SK-N-MC (cell line): ENCODE data around the gene ELOVL6.

Source experiments
- DNase-seq: peaks from one replicate; pipeline ENCODE4 v3.0.0-alpha.2; 2011; ENCODE audit warnings: low read depth, low spot score
- H3K27ac ChIP-seq: fragments of 200-600 bp; sonication (generic); 2 replicates; pipeline ENCODE4 v1.5.1; 2016; ENCODE audit warnings: mixed run types
- H3K36me3 ChIP-seq: fragments of 200-600 bp; sonication (generic); 2 replicates; pipeline ENCODE4 v1.6.1; 2017; ENCODE audit warnings: antibody characterized with exemption, low read length, mixed read lengths; ENCODE audit not compliant: insufficient read depth
- H3K4me3 ChIP-seq: fragments of 200-600 bp; sonication (generic); 2 replicates; pipeline ENCODE4 v1.5.1; 2016
- H3K9ac ChIP-seq: fragments of 200-600 bp; sonication (generic); 2 replicates; pipeline ENCODE4 v1.8.0; 2017; ENCODE audit warnings: mixed run types, mixed read lengths; ENCODE audit not compliant: insufficient read length
- H3K9me3 ChIP-seq: fragments of 200-600 bp; sonication (generic); 2 replicates; pipeline ENCODE4 v1.6.1; 2017; ENCODE audit warnings: low read depth, mild to moderate bottlenecking, antibody characterized with exemption, low read length, moderate library complexity, mixed read lengths
- EZH2 ChIP-seq: fragments of 200-600 bp; sonication (generic); IDR thresholded peaks from one replicate; pipeline ENCODE4 v1.6.1; 2017; ENCODE audit warnings: antibody characterized with exemption
- FOXP2 ChIP-seq: optimal IDR thresholded peaks from 2 replicates; pipeline ENCODE3; 2011; ENCODE audit warnings: mild to moderate bottlenecking, moderate library complexity; ENCODE audit not compliant: insufficient read depth; ENCODE audit errors: extremely low read length, control extremely low read depth
- POLR2AphosphoS5 ChIP-seq: IDR thresholded peaks from 2 replicates; pipeline ENCODE4 v1.6.1; 2012; ENCODE audit warnings: mild to moderate bottlenecking, low read depth, low read length, borderline replicate concordance

Gene ELOVL6

DNA sequence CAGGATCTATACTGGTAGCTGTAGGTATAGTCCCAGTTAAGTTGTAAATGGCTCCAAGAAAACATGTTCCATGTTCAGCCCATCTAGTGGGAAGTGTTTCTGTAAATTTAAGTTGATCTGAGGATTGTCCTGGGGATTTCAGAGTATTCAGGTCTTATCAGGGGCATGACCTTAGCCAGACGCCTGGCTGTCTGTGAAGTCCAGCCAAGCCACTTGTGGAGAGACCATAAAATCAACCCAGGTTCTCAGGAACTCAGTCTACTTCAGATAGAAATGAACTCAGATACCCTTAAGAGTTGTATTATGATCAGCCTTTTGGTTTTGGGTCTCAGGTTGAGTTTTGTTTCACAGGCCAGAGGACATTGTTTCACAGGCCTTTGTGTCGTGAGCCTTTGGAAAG is 189.9 kb downstream of the ELOVL6 start:
- Histone ChIP-seq H3K9me3 (no peaks in the 10 kb centered on the region), H3K27ac (no peak overlapping the region), H3K9ac (no peak overlapping the region), H3K4me3 (no peak overlapping the region), H3K36me3 (peaks cover 13% of the 10 kb centered on the region)
- TF ChIP-seq POLR2AphosphoS5 (no peak), FOXP2 (no peak), EZH2 (no peak)
- no peak for DNase-seq

DNA sequence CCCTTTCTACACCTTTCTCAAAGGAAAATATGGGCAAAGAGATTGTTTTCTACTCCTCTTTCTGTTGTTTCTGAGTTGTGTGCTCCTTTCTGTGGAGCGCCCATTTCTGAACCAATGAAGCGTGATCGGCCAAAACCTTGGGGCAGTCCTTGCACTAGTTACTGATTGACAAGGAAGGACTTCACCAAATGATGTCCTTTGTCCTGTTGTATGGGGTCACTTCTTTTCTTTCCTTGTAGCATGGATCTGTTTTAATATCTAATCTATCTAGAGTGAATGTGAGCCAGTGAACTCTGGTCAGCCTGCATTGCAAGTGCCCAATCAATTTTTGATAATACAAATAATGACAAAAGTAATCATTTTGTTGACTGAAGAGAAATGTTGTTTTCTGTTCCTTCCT is 191.2 kb downstream of the ELOVL6 start:
- Histone ChIP-seq H3K4me3 (no peak overlapping the region), H3K36me3 (peaks cover 13% of the 10 kb centered on the region), H3K9ac (no peak overlapping the region), H3K27ac (no peak overlapping the region), H3K9me3 (no peaks in the 10 kb centered on the region)
- no peak for DNase-seq
- TF ChIP-seq FOXP2, result no peak
- TF ChIP-seq POLR2AphosphoS5, result no peak
- no peak for TF ChIP-seq EZH2

GRCh38 chr4:110005461-110006056 is 192.9 kb downstream of the ELOVL6 start:
- peak; percentile 88 for DNase-seq
- Histone ChIP-seq H3K4me3 (no peak overlapping the region), H3K9ac (no peak overlapping the region), H3K27ac (no peak overlapping the region), H3K36me3 (0 out of 2 replicates have a peak, but pooled peaks cover 5% of the 10 kb centered on the region), H3K9me3 (no peaks in the 10 kb centered on the region)
- TF ChIP-seq FOXP2, result no peak
- no peak for TF ChIP-seq POLR2AphosphoS5
- no peak for TF ChIP-seq EZH2

DNA sequence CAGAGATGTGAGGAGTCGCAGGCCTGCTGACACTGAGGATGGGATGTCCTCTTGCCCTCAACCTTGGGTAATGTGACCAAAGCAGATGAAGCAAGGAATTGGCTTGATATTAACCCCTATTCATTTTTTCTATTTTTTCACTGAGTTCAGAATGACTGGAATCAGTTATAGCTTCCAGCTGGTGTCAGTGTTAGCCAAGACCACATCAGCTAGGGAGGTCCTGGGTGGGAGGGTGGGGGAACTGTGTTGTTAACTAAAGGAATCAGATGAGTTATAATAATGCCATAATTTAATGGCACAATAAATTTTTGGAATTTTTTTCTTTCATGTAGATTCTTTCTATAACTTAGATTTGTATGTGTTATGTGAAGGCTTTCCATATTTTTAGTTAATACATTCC is 193.9 kb downstream of the ELOVL6 start:
- Histone ChIP-seq H3K27ac (peak overlapping the region; percentile 67), H3K9me3 (no peaks in the 10 kb centered on the region), H3K36me3 (0 out of 2 replicates have a peak, but pooled peaks cover 5% of the 10 kb centered on the region)

GRCh38 chr4:110003401-110004187 is 194.8 kb downstream of the ELOVL6 start:
- H3K9ac ChIP-seq, result no peak overlapping the region
- H3K27ac ChIP-seq, result no peak overlapping the region
- H3K9me3 ChIP-seq, result no peaks in the 10 kb centered on the region
- no peak overlapping the region for H3K4me3 ChIP-seq
- TF ChIP-seq POLR2AphosphoS5, result no peak
- TF ChIP-seq EZH2, result no peak
- no peak for TF ChIP-seq FOXP2
- 0 out of 2 replicates have a peak, but pooled peaks cover 5% of the 10 kb centered on the region for H3K36me3 ChIP-seq
- DNase-seq, result no peak

More for the DNA sequence above, 193.9 kb downstream of the ELOVL6 start:
- Histone ChIP-seq H3K4me3 (no peak overlapping the region), H3K9ac (no peak overlapping the region)
- TF ChIP-seq FOXP2, result no peak
- TF ChIP-seq EZH2, result no peak
- TF ChIP-seq POLR2AphosphoS5, result no peak
- DNase-seq, result no peak

GRCh38 chr4:110002326-110002725 is 196.1 kb downstream of the ELOVL6 start:
- Histone ChIP-seq H3K27ac (no peak overlapping the region), H3K4me3 (no peak overlapping the region), H3K36me3 (no peaks in the 10 kb centered on the region), H3K9ac (no peak overlapping the region), H3K9me3 (no peaks in the 10 kb centered on the region)
- TF ChIP-seq FOXP2 (no peak), POLR2AphosphoS5 (no peak), EZH2 (no peak)
- no peak for DNase-seq

- no peak overlapping the region for H3K4me3 ChIP-seq
- H3K9me3 ChIP-seq, result no peaks in the 10 kb centered on the region
- H3K36me3 ChIP-seq, result no peaks in the 10 kb centered on the region
- TF ChIP-seq EZH2, result no peak
- no peak for TF ChIP-seq FOXP2
- TF ChIP-seq POLR2AphosphoS5, result no peak
- H3K9ac ChIP-seq, result no peak overlapping the region
- no peak overlapping the region for H3K27ac ChIP-seq
- no peak for DNase-seq
Measured at GRCh38 chr4:109999585-109999912, 198.9 kb downstream of the ELOVL6 start.

- no peaks in the 10 kb centered on the region for H3K9me3 ChIP-seq
- H3K4me3 ChIP-seq, result no peak overlapping the region
- no peak overlapping the region for H3K9ac ChIP-seq
- peak overlapping the region; percentile 32; the same call in 1 of the 2 replicates for H3K27ac ChIP-seq
- peak; percentile 81 for DNase-seq
- H3K36me3 ChIP-seq, result no peaks in the 10 kb centered on the region
- TF ChIP-seq FOXP2 (no peak), POLR2AphosphoS5 (no peak), EZH2 (no peak)
Measured at GRCh38 chr4:109998867-109999584, 199.4 kb downstream of the ELOVL6 start.

DNA sequence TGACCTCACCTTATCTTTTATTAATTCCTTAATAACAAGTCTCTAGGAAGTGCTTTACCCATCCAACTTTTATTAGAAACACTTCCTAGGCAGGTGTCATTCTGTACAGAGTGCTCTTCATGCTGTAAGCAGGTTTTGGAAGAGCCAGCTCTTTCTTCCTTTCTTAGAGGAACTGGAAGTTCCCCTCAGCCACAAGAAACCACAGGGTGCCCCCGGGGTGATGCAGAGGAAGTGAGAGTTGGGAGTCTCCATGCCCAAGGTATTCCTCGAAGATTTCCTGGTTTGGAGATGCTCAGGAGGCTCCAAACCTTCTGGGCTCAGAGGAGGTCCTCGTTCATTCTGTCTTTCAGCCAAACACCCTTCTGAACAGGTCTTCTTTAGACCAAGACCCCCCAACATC is 201.9 kb downstream of the ELOVL6 start:
- no peak for TF ChIP-seq POLR2AphosphoS5
- TF ChIP-seq EZH2, result no peak
- TF ChIP-seq FOXP2, result no peak
- Histone ChIP-seq H3K27ac (no peak overlapping the region), H3K4me3 (no peak overlapping the region), H3K36me3 (no peaks in the 10 kb centered on the region), H3K9ac (no peak overlapping the region), H3K9me3 (no peaks in the 10 kb centered on the region)
- DNase-seq, result no peak
